Mesodermal cell (in vitro differentiated cells): ENCODE results near the gene NADK.
"Not testable (repeated sequence)": the region's sequence is repeated elsewhere in the genome, so short reads cannot be mapped to it uniquely, and the experiment has no call there.

Experiments
- H3K27ac ChIP-seq: 2 replicates; pipeline ENCODE4 v1.7.0; 2013; ENCODE audit warnings: mild to moderate bottlenecking, low read depth, low read length, moderate library complexity; ENCODE audit not compliant: severe bottlenecking
- H3K36me3 ChIP-seq: 2 replicates; pipeline ENCODE4 v1.7.1; 2013; ENCODE audit warnings: mild to moderate bottlenecking, low read length, moderate library complexity; ENCODE audit not compliant: control insufficient read depth, insufficient read depth
- H3K4me1 ChIP-seq: one replicate; pipeline ENCODE4 v1.7.1; 2013; ENCODE audit warnings: mild to moderate bottlenecking, low read length; ENCODE audit not compliant: insufficient read depth, control insufficient read depth, poor library complexity, severe bottlenecking
- H3K4me3 ChIP-seq: 2 replicates; pipeline ENCODE4 v1.7.0; 2013; ENCODE audit warnings: low read length, control low read depth, mild to moderate bottlenecking; ENCODE audit not compliant: insufficient read depth, poor library complexity, severe bottlenecking; ENCODE audit errors: extremely low read depth
- H3K9me3 ChIP-seq: 2 replicates; pipeline ENCODE4 v1.7.1; 2013; ENCODE audit warnings: mild to moderate bottlenecking, low read length, moderate library complexity; ENCODE audit not compliant: control insufficient read depth
- WGBS, 2 experiments: methylation state at CpG; one replicate each; pipeline ENCODE4 v1.1.5; 2013; ENCODE audit warnings: missing lambda C conversion rate in 2 of 2; ENCODE audit not compliant: insufficient coverage in 2 of 2; 5-methylcytosine and 5-hydroxymethylcytosine counted together

NADK gene

GRCh38 chr1:1742529-1742928 lies 35.7 kb downstream of the NADK start:
- not testable (repeated sequence) for H3K4me3 ChIP-seq, H3K36me3 ChIP-seq, H3K4me1 ChIP-seq, H3K9me3 ChIP-seq, H3K27ac ChIP-seq
- WGBS, 2 experiments, result 79 to 83% methylated on average over 4 to 6 of the region's 11 CpGs

- peaks cover 12% of the 10 kb centered on the region for H3K36me3 ChIP-seq
- H3K9me3 ChIP-seq, H3K4me1 ChIP-seq, H3K4me3 ChIP-seq, H3K27ac ChIP-seq: not testable (repeated sequence)
- WGBS, 2 experiments, result 78 to 98% methylated on average over 2 to 5 of the region's 12 CpGs
These were observed 37.3 kb downstream of the NADK start for GRCh38 chr1:1741013-1741412.

GRCh38 chr1:1738799-1739337 lies 39.4 kb downstream of the NADK start:
- not testable (repeated sequence) for H3K9me3 ChIP-seq, H3K4me3 ChIP-seq, H3K4me1 ChIP-seq, H3K27ac ChIP-seq
- no CpG with 5 or more reads among the region's 22 CpGs for WGBS, 2 experiments
- peaks cover 23% of the 10 kb centered on the region for H3K36me3 ChIP-seq

- H3K9me3 ChIP-seq, H3K4me3 ChIP-seq, H3K27ac ChIP-seq, H3K4me1 ChIP-seq: not testable (repeated sequence)
- 94% methylated on average over 8 to 9 of the region's 44 CpGs for WGBS, 2 experiments
- H3K36me3 ChIP-seq, result peaks cover 28% of the 10 kb centered on the region
These were observed 40.3 kb downstream of the NADK start for GRCh38 chr1:1737675-1738590.

- 94 to 95% methylated on average over 15 of the region's 17 CpGs for WGBS, 2 experiments
- H3K9me3 ChIP-seq, result no peaks in the 10 kb centered on the region
- no peaks in the 10 kb centered on the region for H3K4me1 ChIP-seq
- H3K4me3 ChIP-seq, result no peak overlapping the region
- no peak overlapping the region for H3K27ac ChIP-seq
- H3K36me3 ChIP-seq, result peaks cover 49% of the 10 kb centered on the region
These were observed 45.9 kb downstream of the NADK start for GRCh38 chr1:1732381-1732780.

GRCh38 chr1:1730870-1731269 lies 47.4 kb downstream of the NADK start:
- H3K4me1 ChIP-seq, result no peaks in the 10 kb centered on the region
- peaks cover 48% of the 10 kb centered on the region for H3K36me3 ChIP-seq
- 94 to 97% methylated on average over 14 to 15 of the region's 17 CpGs for WGBS, 2 experiments
- no peak overlapping the region for H3K27ac ChIP-seq
- no peak overlapping the region for H3K4me3 ChIP-seq
- H3K9me3 ChIP-seq, result no peaks in the 10 kb centered on the region

GRCh38 chr1:1730230-1730629 lies 48.0 kb downstream of the NADK start:
- not testable (repeated sequence) for H3K4me1 ChIP-seq, H3K9me3 ChIP-seq, H3K4me3 ChIP-seq, H3K27ac ChIP-seq
- H3K36me3 ChIP-seq, result peaks cover 47% of the 10 kb centered on the region
- no CpG with 5 or more reads among the region's 13 CpGs for WGBS, 2 experiments

- not testable (repeated sequence) for H3K4me1 ChIP-seq, H3K27ac ChIP-seq, H3K4me3 ChIP-seq, H3K9me3 ChIP-seq
- 91 to 93% methylated on average over 7 of the region's 18 CpGs for WGBS, 2 experiments
- H3K36me3 ChIP-seq, result peaks cover 40% of the 10 kb centered on the region
These were observed 49.0 kb downstream of the NADK start for GRCh38 chr1:1729116-1729816.

GRCh38 chr1:1728308-1729005 lies 49.8 kb downstream of the NADK start:
- H3K9me3 ChIP-seq, H3K27ac ChIP-seq, H3K4me1 ChIP-seq, H3K4me3 ChIP-seq: not testable (repeated sequence)
- peaks cover 34% of the 10 kb centered on the region for H3K36me3 ChIP-seq
- 87 to 94% methylated on average over 5 to 7 of the region's 14 CpGs for WGBS, 2 experiments

- WGBS, 2 experiments, result 97% methylated on average over 6 of the region's 12 CpGs; no CpG with 5 or more reads in 1 of the 2 experiments
- H3K27ac ChIP-seq, H3K9me3 ChIP-seq, H3K4me3 ChIP-seq, H3K4me1 ChIP-seq: not testable (repeated sequence)
- peaks cover 25% of the 10 kb centered on the region for H3K36me3 ChIP-seq
These were observed 51.1 kb downstream of the NADK start for GRCh38 chr1:1727131-1727651.
